WI38 (cell line): ENCODE data around the gene GCC2.

Source experiments
- H3K4me3 ChIP-seq: 2 replicates; pipeline ENCODE4 v1.5.1; 2011; ENCODE audit warnings: low read depth, mild to moderate bottlenecking, control low read depth, low read length
- CTCF ChIP-seq: IDR thresholded peaks from 2 replicates; pipeline ENCODE4 v1.5.1; 2012; ENCODE audit warnings: low read depth, mild to moderate bottlenecking, control low read depth, low read length

GCC2 gene

GRCh38 chr2:108454440-108454839, 5.4 kb downstream of the GCC2 start:
- H3K4me3 ChIP-seq = no peak overlapping the region
- TF ChIP-seq CTCF = no peak

GRCh38 chr2:108455571-108455970, 6.6 kb downstream of the GCC2 start:
- H3K4me3 ChIP-seq = no peak overlapping the region
- TF ChIP-seq CTCF = no peak

GRCh38 chr2:108458082-108458481, 9.1 kb downstream of the GCC2 start:
- TF ChIP-seq CTCF = no peak

GRCh38 chr2:108459441-108459840, 10.4 kb downstream of the GCC2 start:
- no peak overlapping the region for H3K4me3 ChIP-seq
- no peak for TF ChIP-seq CTCF

More at GRCh38 chr2:108458082-108458481, 9.1 kb downstream of the GCC2 start:
- H3K4me3 ChIP-seq = no peak overlapping the region

GRCh38 chr2:108460345-108461037, 11.5 kb downstream of the GCC2 start:
- H3K4me3 ChIP-seq = no peak overlapping the region
- TF ChIP-seq CTCF = no peak

GRCh38 chr2:108477099-108477498, 28.1 kb downstream of the GCC2 start:
- no peak overlapping the region for H3K4me3 ChIP-seq
- TF ChIP-seq CTCF = no peak

- no peak overlapping the region for H3K4me3 ChIP-seq
- TF ChIP-seq CTCF = no peak
These were observed 36.2 kb downstream of the GCC2 start for GRCh38 chr2:108485253-108485652.
